GM18519 (cell line): Measurements from ENCODE around the gene HPCAL4.

Experiments used
- ATAC-seq: cut with Tn5 transposase; IDR thresholded peaks from one replicate; pipeline ENCODE4 v1.9.1; 2021; ENCODE audit warnings: mild to moderate bottlenecking, moderate library complexity; ENCODE audit not compliant: unreplicated experiment, low FRiP score

HPCAL4 gene

DNA sequence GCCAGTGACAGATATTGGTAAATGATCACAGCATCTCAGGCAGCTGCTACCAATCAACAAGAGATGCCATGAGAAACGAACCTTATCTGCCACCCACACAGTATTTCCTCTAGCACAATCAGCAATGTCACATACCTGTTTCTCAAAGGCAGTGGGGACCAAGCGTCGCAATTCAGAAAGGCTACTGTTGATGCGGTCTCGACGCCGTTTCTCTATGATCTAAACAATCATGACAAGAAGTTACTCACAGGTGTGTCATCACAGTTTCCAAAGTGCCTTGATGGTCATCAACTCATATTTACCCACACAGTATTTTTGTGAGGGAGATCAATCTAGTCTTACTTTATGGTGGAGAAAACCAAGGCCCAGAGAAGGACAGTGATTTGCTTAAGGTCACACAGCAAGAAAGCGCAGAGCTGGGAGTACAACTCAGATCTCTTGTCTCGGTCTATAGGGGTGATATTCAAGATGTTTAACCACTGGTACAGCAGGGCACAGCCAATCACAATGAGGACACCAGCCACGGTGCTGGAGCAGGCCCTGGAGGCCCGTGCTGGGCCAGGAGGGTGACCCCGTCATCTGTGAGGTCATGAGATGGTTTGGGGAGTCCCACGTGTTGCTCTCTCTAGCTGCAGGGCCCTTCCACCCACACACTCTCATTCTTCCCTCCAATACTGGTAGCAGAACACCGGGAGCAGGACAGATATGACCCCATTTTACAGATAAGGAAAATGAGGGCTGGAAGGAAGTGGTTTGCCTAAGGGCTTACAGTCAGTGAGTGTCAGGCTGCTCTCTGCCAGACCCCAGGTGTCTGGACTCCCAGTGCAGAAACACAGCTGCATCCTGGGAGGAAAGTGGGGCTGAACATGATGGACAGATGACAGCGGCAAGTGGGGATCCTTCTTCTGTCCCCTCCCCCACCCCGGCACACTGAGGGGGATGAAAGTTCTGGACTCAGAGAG lies 59.6 kb downstream of the HPCAL4 start:
- no peak for ATAC-seq

DNA sequence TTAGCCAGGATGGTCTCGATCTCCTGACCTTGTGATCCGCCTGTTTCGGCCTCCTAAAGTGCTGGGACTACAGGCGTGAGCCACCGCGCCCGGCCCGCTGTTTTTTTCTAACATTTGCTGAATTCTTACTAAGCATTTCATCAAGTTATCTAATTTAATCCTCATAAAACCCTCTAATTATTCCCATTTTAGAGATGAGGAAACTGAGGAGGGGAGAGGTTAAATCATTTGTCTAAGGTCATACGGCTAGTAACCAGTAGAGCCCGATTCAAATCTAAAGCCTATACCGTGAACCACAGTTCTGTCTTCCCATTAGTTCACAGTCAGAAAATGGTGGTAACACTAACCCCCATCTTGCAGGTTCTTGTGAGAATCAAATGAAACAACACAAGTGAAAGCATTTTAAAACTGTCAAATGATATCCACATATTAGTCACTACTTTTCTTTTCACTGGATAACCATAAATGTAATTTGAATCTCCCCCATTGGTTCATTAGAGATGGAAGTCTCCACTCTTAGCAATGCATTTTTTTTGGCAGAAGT lies 62.4 kb downstream of the HPCAL4 start:
- ATAC-seq: no peak
